Right atrium auricular region (tissue), 2 donors: ENCODE measurements around the gene MVK. TPM values are rescaled to one million over a fixed set of nuclear protein-coding genes. Genes with fewer than 3 reads are reported as not detected.

Source experiments
- DNase-seq: peaks from one replicate; pipeline ENCODE4 v3.0.0-alpha.2; 2019; ENCODE audit warnings: low spot score
- H3K27ac ChIP-seq, 2 donors: fragments of 200-600 bp; sonication (generic); 1 replicate in 1 of 2; 2 replicates in 1 of 2; pipeline ENCODE4 v1.5.1; 2016 to 2019
- H3K27me3 ChIP-seq, 2 donors: fragments of 200-600 bp; sonication (generic); one replicate each; pipeline versions ENCODE4 v1.5.1 to v1.6.0; 2017 to 2019
- H3K36me3 ChIP-seq: fragments of 200-600 bp; sonication (generic); one replicate; pipeline ENCODE4 v1.5.1; 2016
- H3K4me1 ChIP-seq, 2 donors: fragments of 200-600 bp; sonication (generic); one replicate each; pipeline versions ENCODE4 v1.5.1 to v1.6.0; 2017 to 2019
- H3K4me3 ChIP-seq, 2 donors: fragments of 200-600 bp; sonication (generic); 1 replicate in 1 of 2; 2 replicates in 1 of 2; pipeline ENCODE4 v1.5.1; 2017 to 2019; ENCODE audit warnings: mild to moderate bottlenecking in 1 of 2, moderate library complexity in 1 of 2
- H3K9me3 ChIP-seq, 2 donors: fragments of 200-600 bp; sonication (generic); one replicate each; pipeline ENCODE4 v1.5.1; 2019
- CTCF ChIP-seq, 2 donors: fragments of 200-600 bp; sonication (generic); IDR thresholded peaks; one replicate each; pipeline ENCODE4 v1.5.1; 2019; ENCODE audit warnings: antibody characterized with exemption in 2 of 2
- total RNA-seq, 2 donors: library from RNA; depleted of rRNA; stranded (reverse); fragments of >200 nt; gene quantifications; one replicate each; pipeline ENCODE4 v1.1.0, GENCODE V29; 2016

The MVK gene
- total RNA-seq = 1 to 10 TPM; 5.5 to 7.5 TPM

GRCh38 chr12:109573029-109573913, at the start of gene MVK, which contains the start of gene MMAB:
TSS of gene MVK (plus strand) at chr12:109573794. CDS start at chr12:109574823, 1,029 bp downstream.
TSS of gene MMAB (minus strand) at chr12:109573504. CDS start at chr12:109573480, 24 bp downstream.
- peaks cover 28% of the 10 kb centered on the region for H3K36me3 ChIP-seq

GRCh38 chr12:109524466-109525278, 48.9 kb upstream of the MVK start:
- Histone ChIP-seq H3K27ac (peak overlapping the region in 1 of 2 donors; percentile 8), H3K4me1 (peaks cover 0 to 34% of the 10 kb centered on the region in 2 donors), H3K4me3 (no peak overlapping the region), H3K27me3 (no peaks in the 10 kb centered on the region), H3K9me3 (no peaks in the 10 kb centered on the region), H3K36me3 (peaks cover 58% of the 10 kb centered on the region)
- DNase-seq = no peak
- no peak for TF ChIP-seq CTCF (IDR thresholded peaks at IDR 0.05)

More at GRCh38 chr12:109573029-109573913, at the start of gene MVK, which contains the start of gene MMAB:
- DNase-seq = peak; percentile 100
- peak within 1 kb of the TSS; percentile 87 to 88 for H3K27ac ChIP-seq
- H3K27me3 ChIP-seq = no peaks in the 10 kb centered on the region
- H3K9me3 ChIP-seq = no peaks in the 10 kb centered on the region
- peaks cover 0 to 21% of the 10 kb centered on the region in 2 donors for H3K4me1 ChIP-seq
- TF ChIP-seq CTCF (IDR thresholded peaks at IDR 0.05) = no peak
- H3K4me3 ChIP-seq = peak within 1 kb of the TSS; percentile 75 to 77

- Histone ChIP-seq H3K4me1 (peaks cover 0 to 30% of the 10 kb centered on the region in 2 donors), H3K27ac (no peak overlapping the region), H3K9me3 (no peaks in the 10 kb centered on the region), H3K27me3 (no peaks in the 10 kb centered on the region), H3K4me3 (no peak overlapping the region), H3K36me3 (peaks cover 58% of the 10 kb centered on the region)
- DNase-seq = no peak
- TF ChIP-seq CTCF (IDR thresholded peaks at IDR 0.05) = no peak
Measured at GRCh38 chr12:109525279-109525585, 48.4 kb upstream of the MVK start.

- no peaks in the 10 kb centered on the region for H3K27me3 ChIP-seq
- no peak overlapping the region for H3K4me3 ChIP-seq
- H3K9me3 ChIP-seq = no peaks in the 10 kb centered on the region
- DNase-seq = no peak
- no peak overlapping the region for H3K27ac ChIP-seq
- no peak for TF ChIP-seq CTCF (IDR thresholded peaks at IDR 0.05)
- peaks cover 55% of the 10 kb centered on the region for H3K36me3 ChIP-seq
- peaks cover 0 to 27% of the 10 kb centered on the region in 2 donors for H3K4me1 ChIP-seq
Measured at GRCh38 chr12:109527489-109528123, 46.0 kb upstream of the MVK start.

- Histone ChIP-seq H3K27ac (peak overlapping the region; percentile 9 to 24), H3K27me3 (no peaks in the 10 kb centered on the region), H3K36me3 (peaks cover 58% of the 10 kb centered on the region), H3K4me3 (no peak overlapping the region), H3K9me3 (no peaks in the 10 kb centered on the region), H3K4me1 (peaks cover 0 to 16% of the 10 kb centered on the region in 2 donors)
- DNase-seq = no peak
- no peak for TF ChIP-seq CTCF (IDR thresholded peaks at IDR 0.05)
Measured at GRCh38 chr12:109529691-109530640, 43.6 kb upstream of the MVK start.
